Cerebellar nuclear complex (tissue), 1 donor: ENCODE results near the gene APOC1.
"Not testable (repeated sequence)": the region's sequence is repeated elsewhere in the genome, so short reads cannot be mapped to it uniquely, and the experiment has no call there.

Source experiments
- DNase-seq, 2 experiments: peaks; one replicate each; lab custom pipeline; 2025; lab: John Stamatoyannopoulos, UW

The APOC1 gene

DNA sequence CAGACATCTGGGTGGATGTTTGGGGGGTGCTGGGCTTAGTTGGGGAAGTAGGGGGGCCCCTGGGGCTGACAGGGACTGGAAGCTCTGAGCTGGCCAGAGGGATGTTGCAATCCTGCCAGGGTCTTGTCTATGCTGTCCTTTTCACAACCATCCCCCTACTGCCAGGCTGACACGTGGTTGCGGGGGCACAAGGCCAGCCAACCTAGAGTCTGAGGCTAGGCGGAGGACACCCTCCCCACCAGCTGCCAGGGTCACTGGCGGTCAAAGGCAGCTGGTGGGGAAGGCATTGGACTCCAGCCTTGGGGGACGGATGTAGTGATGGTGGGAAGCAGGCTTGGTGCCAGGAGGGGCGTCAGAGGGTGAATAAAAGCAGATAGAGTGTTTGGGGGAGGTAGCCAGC lies 1.6 kb upstream of the APOC1 start:
- no peak for DNase-seq

DNA sequence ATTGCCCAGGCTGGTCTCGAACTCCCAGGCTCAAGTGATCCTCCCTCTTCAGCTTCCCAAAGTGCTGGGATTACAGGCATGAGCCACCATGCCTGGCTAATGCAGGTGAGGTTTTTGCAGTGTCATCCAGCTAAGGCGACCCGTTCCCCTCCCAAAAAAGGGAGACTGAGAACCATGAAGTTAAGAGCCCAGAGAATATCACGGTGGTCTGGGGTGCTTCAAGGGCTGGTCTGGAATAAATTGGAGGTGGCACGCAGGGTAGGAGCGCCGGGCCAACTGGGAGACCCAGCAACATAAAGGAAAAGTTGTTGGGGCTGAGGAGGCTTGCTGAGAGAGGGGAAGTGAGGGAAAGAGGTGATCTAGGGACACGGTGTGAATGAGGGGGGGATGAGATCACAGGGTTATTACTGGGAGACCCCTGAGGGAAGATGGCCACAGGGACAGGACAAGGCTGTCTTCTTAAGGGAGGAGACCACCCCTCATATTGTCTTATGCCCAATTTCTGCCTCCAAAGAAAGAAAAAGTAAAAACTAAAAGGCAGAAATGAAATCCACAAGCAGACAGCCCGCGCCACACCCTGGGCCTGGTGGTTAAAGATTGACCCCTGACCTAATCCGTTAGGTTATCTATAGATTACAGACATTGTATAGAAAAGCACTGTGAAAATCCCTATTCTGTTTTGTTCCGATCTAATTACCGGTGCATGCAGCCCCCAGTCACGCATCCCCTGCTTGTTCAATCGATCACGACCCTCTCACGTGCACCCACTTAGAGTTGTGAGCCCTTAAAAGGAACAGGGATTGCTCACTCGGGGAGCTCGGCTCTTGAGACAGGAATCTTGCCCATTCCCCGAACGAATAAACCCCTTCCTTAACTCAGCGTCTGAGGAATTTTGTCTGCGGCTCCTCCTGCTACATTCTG lies 636 bp upstream of the APOC1 start:
- DNase-seq = not testable (repeated sequence)

DNA sequence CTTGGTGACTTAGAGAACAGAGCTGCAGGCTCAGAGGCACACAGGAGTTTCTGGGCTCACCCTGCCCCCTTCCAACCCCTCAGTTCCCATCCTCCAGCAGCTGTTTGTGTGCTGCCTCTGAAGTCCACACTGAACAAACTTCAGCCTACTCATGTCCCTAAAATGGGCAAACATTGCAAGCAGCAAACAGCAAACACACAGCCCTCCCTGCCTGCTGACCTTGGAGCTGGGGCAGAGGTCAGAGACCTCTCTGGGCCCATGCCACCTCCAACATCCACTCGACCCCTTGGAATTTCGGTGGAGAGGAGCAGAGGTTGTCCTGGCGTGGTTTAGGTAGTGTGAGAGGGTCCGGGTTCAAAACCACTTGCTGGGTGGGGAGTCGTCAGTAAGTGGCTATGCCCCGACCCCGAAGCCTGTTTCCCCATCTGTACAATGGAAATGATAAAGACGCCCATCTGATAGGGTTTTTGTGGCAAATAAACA lies 9.9 kb downstream of the APOC1 start:
- DNase-seq = no peak

DNA sequence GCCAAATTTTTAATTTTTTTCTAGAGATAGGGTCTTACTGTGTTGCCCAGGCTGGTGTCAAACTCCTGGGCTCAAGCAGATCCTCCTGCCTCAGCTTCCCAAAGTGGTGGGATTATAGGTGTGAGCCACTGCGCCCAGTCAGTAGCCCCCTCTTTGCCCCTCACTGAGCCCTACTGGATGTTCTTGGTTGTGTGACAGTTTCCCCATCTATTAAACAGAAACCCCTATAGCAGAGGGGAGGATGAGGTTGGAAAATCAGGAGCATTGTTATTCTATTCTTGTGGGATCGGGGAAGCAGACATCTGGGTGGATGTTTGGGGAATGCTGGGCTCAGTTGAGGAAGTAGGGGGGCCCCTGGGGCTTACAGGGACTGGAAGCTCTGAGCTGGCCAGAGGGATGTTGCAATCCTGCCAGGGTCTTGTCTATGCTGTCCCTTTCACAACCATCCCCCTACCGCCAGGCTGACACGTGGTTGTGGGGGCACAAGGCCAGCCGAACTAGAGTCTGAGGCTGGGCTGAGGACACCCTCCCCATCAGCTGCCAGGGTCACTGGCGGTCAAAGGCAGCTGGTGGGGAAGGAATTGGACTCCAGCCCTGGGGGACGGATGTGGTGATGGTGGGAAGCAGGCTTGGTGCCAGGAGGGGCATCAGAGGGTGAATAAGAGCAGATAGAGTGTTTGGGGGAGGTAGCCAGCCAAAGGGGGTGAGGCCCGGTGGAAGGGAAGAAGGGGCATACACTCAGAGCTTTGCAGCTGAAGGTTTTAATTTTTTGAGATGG lies 10.9 kb downstream of the APOC1 start:
- no peak for DNase-seq

DNA sequence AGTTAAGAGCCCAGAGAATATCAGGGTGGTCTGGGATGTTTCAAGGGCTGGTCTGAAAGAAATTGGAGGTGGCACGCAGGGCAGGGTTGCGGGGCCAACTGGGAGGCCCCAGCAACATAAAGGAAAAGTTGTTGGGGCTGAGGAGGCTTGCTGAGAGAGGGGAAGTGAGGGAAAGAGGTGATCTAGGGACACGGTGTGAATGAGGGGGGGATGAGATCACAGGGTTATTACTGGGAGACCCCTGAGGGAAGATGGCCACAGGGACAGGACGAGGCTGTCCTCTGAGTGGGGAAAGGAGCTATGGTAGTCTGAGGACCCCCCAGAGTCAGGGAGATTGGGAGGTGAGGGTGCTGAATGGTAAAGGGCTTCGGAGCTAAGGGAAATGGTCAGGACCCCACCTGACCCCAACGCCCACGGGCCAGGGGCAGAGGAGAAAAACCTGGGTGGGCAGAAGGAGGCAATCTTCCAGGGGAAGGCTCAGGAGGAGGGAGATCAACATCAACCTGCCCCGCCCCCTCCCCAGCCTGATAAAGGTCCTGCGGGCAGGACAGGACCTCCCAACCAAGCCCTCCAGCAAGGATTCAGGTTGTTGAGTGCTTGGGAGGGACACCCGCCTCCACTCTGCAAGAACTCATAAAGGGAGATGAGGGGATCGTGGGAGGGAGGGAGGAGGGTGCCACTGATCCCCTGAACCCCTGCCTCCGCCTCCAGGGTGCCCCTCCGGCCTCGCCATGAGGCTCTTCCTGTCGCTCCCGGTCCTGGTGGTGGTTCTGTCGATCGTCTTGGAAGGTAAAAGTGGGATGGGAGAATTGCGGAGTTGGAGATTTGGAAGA lies 12.1 kb downstream of the APOC1 start:
- DNase-seq = not testable (repeated sequence)

DNA sequence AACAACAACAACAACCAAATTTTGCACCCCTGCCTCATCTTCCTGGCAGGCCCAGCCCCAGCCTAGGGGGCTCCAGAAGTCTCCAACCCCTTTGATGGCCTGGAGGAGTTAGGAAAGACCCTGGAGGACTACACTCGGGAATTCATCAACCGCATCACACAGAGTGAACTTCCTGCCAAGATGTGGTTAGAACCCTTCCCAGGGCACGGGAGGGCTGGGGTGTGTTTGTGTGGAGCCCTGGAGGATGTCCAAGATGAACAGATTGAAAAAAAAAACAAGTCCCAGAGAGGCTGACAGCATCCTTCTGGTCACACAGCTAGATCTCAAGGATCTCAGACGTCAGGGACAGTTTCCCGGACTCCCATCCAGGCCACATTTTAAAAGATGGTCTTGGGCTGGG lies 13.3 kb downstream of the APOC1 start:
- no peak for DNase-seq

DNA sequence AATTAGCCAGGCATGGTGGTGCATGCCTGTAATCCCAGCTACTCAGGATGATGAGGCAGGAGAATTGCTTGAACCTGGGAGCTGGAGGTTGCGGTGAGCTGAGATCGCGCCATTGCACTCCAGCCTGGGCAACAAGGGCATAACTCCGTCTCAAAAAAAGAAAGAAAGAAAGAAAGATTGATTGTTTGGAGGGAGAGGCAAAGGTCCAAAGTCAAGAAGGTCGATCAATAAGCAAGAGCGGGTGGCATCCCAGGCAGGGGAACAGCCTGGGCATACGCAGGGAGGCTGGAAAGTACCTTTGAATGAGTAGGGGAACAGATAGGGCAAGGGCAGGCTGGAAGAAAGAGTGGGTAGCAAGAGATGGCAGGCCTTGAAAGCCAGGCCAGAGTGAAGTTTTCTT lies 15.7 kb downstream of the APOC1 start:
- DNase-seq = no peak

DNA sequence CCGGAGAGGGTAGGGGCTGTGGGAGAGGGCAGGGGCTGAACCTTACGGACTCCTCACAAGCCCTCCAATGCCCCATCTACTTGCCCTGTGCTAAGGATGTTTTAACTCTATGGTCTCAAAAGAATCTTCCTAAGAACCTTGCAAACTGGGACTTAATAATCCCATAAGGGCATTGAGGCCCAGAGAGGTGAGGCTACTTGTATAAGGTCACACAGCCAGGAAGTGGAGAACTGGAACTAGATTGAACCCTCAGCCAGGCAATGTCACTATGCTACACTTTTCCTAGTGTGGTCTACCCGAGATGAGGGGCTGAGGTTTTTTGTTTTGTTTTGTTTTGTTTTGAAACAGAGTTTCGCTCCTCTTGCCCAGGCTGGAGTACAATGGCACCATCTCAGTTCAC lies 17.1 kb downstream of the APOC1 start:
- DNase-seq = no peak

DNA sequence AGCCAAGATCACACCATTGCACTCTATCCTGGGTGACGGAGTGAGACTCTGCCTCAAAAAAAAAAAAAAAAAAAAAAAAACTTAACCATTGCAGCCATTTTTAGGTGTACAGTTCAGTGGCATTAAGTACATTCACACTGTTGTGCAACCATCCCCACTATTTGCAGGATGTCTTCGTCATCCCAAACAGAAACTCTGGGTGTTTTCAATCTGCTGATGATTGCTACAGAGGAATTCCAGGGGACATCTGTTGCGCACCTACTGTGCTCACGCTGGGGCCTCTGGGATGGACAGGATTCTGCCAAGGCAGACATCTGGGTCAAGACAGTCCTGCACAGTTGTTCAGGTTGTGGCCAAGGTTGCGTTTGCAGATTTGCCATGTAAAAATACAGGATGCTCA lies 25.3 kb downstream of the APOC1 start:
- no peak for DNase-seq

DNA sequence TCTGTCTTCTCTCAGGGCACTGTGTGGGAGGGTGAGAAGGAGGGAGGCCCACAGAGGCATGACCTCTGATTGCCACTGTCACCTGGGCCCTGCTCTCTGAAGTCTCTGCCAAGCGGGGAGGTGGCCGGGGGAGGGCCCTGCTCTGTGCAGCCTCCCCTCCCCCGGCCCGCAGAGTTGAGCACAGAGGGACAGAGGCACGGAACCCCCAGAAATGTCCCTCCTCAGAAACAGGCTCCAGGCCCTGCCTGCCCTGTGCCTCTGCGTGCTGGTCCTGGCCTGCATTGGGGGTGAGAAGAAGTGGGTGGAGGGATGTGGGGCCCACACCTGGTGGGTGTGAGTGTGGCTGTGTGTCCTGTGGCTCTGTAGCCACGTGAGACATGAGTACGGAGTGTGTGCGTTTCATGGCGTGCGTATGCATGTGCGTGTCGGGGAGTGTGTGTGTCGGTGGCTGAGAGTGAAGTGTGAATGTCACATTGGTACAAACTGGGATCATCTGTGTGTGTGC lies 27.7 kb downstream of the APOC1 start, which contains the start of gene APOC4:
APOC4 (plus strand) TSS at position 171 of the 505 bp plus-strand sequence; CDS start at position 212, 41 bp downstream.
- DNase-seq = no peak

DNA sequence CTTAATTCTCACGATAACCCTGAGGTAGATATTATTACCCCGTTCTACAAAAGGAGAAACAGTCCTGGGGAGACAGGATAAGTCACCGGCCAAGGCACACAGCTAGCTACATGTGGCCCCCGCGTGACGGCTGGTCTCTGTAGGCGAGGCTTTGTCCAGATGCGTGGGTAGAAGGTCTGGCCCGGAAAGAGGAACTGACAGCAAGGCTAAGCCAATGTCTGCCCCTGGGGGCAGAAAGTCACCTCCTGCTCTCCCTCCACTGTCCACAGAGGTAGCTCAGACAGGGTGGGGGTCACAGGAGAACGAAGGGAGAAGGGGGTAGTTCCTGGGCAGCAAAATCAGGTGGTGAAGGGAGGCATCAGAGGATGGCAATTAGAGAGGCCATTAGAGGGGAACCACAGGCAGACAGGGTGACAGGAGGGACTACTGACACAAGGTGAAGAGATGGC lies 29.4 kb downstream of the APOC1 start:
- DNase-seq = no peak

DNA sequence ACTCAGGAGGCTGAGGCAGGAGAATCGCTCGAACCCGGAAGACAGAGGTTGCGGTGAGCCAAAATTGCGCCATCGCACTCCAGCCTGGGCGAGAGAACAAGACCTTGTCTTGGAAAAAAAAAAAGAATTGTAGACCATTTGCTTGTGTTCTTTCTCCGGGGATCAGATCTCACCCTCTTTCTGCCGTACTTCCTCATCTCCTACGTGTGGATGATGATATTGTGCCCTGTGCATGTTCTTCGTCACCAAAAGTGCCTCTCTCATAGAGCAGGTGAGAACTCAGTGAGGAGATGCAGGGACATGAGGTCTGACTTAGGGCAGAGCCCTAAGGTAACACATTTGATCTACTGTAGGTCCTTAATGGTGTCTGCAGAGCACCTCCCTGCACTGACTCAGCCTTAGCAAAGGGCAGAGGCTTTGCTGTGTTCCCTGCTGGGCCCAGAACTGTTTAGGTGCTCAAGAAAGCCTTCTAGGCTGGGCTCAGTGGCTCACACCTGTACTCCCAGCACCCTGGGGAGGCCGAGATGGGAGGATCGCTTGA lies 32.7 kb downstream of the APOC1 start:
- DNase-seq = no peak

DNA sequence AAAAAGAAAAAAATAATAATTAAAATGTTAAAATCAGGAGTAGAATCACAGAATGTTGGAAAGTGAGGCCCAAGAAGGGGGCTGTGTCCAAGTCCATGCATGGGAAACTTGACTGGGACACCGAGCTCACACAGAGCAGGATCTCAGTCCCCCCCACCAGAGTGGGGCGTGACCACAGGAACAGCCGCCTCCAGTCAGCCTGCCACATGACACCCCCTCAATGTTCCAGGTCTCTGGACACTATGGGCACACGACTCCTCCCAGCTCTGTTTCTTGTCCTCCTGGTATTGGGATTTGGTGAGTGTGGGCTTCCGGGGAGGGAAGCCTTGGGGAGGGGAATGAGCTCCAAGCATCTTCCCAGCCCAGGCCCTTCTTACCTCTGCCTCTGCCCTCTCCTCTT lies 33.8 kb downstream of the APOC1 start:
- DNase-seq = no peak

DNA sequence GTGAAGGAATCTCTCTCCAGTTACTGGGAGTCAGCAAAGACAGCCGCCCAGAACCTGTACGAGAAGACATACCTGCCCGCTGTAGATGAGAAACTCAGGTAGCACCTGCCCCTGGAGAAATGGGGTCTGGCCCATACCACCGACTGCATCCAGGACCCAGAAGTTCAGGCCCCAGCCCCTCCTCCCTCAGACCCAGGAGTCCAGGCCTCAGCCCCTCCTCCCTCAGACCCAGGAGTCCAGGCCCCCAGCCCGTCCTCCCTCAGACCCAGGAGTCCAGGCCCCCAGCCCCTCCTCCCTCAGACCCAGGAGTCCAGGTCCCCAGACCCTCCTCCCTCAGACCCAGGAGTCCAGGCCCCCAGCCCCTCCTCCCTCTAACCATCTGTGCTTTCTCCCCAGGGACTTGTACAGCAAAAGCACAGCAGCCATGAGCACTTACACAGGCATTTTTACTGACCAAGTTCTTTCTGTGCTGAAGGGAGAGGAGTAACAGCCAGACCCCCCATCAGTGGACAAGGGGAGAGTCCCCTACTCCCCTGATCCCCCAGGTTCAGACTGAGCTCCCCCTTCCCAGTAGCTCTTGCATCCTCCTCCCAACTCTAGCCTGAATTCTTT lies 34.5 kb downstream of the APOC1 start:
- no peak for DNase-seq

DNA sequence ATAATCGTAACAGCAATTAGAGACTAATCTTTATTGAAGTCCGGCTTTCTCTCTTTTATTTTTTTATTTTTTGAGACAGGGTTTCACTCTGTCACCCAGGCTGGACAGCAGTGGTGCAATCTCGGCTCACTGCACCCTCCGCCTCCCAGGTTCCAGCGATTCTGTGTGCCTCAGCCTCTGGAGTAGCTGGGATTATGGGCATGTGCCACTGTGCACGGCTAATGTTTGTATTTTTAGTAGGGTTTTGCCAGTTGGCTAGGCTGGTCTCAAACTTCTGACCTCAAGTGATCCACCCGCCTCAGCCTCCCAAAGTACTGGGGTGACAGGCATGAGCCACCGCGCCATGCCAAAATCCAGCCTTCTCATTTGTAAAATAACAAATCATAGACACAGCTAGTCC lies 35.1 kb downstream of the APOC1 start:
- no peak for DNase-seq

DNA sequence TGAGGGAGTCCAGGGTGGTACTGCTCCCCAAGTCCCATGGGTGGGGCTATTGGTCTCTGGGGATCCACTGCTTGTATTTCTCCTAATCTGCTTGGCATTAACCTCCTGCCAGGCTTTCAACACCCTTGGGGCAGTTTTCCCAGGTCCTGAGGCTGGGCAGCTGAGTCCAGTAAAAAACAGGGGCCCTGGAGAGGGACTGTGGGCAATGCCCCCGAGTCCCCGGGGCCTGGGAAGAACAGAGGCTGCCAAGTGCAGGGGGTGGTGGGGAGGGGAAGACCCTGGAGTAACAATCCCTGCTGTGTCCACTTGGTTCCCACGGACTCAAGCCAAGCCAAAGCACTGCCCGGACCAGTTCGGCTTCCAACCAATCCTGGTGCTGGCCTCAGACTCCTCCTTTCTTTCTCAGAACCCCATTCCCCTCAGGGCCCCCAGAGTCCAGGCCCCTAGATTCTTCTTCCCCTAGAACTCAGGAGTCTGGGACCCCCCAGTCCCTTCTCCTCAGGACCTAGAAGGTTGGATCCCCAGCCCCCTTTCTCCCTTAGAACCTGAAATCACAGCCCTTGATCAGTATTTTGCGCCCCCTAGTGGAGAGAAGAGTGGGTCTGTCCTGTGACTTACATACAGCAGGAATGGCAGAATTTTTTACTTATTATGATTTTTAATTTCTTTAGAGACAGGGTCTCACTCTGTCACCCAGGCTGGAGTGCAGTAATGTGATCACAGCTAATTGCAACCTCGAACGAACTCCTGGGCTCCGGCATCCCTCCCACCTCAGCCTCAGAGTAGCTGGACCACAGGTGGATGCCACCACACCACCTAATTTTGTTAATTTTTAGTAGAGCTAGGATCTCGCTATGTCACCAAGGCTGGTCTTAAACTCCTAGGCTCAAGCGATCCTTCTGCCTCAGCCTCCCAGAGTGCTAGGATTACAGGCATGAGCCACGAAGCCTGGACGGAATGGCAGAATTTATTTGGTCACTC lies 37.1 kb downstream of the APOC1 start:
- no peak for DNase-seq

DNA sequence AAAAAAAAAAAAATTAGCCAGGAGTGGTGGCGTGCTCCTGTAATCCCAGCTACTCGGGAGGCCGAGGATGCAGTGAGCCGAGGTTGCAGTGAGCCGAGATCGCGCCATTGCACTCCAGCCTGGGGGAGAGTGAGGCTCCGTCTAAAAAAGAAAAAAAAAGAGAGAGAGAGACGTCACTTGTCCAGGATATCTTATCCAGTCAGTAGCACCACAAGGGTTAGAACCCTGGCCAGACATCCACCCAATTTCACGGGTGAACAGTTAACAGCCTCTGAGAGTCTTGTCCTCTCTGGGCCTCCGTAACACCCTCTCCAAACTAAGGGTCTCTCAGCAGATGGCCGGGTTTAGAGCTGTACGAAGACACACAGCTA lies 39.9 kb downstream of the APOC1 start:
- no peak for DNase-seq

DNA sequence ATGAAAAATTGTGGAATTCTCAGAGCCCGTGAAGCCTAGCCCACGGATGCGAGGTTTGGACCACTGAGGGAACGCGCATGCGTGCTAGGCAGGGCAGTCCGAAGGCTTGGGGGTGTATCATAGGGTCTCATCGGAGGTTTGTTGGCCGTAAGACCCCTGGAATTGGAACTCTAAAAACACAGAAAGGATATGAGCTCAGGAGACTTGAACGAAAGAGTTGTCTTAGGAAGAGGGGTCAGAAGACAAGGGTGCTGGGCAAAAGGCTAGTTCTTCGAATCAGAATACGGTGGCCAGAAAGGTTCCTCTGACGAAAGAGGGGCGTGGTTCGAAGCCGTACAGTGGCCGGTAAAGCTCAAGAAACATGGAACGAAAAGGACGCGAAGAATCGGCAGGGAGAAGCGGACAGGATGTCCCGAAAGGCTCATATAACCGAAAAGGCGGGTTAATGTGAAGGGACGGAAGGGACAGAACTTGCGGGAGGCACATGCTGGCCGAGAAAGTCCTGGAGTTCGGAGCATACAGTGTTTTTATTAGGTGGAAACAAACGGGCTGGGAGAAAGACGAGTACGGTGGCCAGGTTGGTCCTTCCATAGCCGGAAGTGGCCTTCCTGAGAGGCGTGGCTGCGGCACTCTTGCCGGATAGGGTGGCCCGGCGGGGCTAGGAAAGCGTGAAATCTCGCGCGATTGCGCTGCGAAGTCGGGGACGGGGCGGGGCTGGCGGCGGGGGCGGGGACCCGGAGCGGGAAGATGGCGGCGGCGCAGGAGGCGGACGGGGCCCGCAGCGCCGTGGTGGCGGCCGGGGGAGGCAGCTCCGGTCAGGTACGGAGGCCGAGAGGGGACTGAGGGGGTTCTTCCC lies 40.5 kb downstream of the APOC1 start, which contains the start of gene CLPTM1:
CLPTM1 (plus strand) TSS at position 732 of the 856 bp plus-strand sequence; CDS start at position 748, 16 bp downstream.
- DNase-seq = peak; percentile 26 to 77
